Measurements from ENCODE around the gene KISS1. TPM values are rescaled to one million over a fixed set of nuclear protein-coding genes. Genes with fewer than 3 reads are reported as not detected.

Gene KISS1
- total RNA-seq: not detected in 2 replicates

GRCh38 chr1:204196068-204196795 lies at the start of gene KISS1:
TSS of gene KISS1 (minus strand) at chr1:204196491. CDS start at chr1:204192876, 3,615 bp downstream.

GRCh38 chr1:204213668-204214662 lies 17.7 kb upstream of the KISS1 start, which contains the start of gene GOLT1A:
TSS of gene GOLT1A (minus strand) at chr1:204213988. CDS start at chr1:204213906, 82 bp downstream.

GRCh38 chr1:204166219-204166618 lies 30.1 kb downstream of the KISS1 start, which contains the start of gene REN:
TSS of gene REN (minus strand) at chr1:204166337. CDS start at chr1:204166293, 44 bp downstream.

GRCh38 chr1:204151552-204152309 lies 44.6 kb downstream of the KISS1 start, which contains the start of gene ETNK2:
TSS of gene ETNK2 (minus strand) at chr1:204152044. CDS start at chr1:204151852, 192 bp downstream.

Other genes with a start within 250 kb of the KISS1 start
- 2.7 and 11.6 TPM in 2 replicates for gene SOX13, start 123.4 kb downstream of the KISS1 start, total RNA-seq
- gene ETNK2, start 44.4 kb downstream of the KISS1 start, total RNA-seq: 22.7 and 51.6 TPM in 2 replicates
- gene REN, start 30.2 kb downstream of the KISS1 start, total RNA-seq: under 0.01 TPM in 1 of 2 replicates, not detected in the other
- 0.71 and 3.4 TPM in 2 replicates for gene GOLT1A, start 17.5 kb upstream of the KISS1 start, total RNA-seq
- 2.2 and 2.4 TPM in 2 replicates for gene PLEKHA6, start 163.4 kb upstream of the KISS1 start, total RNA-seq
- gene PPP1R15B, start 215.3 kb upstream of the KISS1 start, total RNA-seq: 53.3 and 56.1 TPM in 2 replicates

Measured in nasal cavity respiratory epithelium epithelial cell of viscerocranial mucosa (primary cell).